HG02610 (cell line): ENCODE results near the gene TMEM178B.
"Not testable (repeated sequence)": the region's sequence is repeated elsewhere in the genome, so short reads cannot be mapped to it uniquely, and the experiment has no call there.

Experiments
- ATAC-seq: cut with Tn5 transposase; IDR thresholded peaks from one replicate; pipeline ENCODE4 v1.9.1; 2021; ENCODE audit warnings: mild to moderate bottlenecking, moderate library complexity; ENCODE audit not compliant: unreplicated experiment

TMEM178B gene

DNA sequence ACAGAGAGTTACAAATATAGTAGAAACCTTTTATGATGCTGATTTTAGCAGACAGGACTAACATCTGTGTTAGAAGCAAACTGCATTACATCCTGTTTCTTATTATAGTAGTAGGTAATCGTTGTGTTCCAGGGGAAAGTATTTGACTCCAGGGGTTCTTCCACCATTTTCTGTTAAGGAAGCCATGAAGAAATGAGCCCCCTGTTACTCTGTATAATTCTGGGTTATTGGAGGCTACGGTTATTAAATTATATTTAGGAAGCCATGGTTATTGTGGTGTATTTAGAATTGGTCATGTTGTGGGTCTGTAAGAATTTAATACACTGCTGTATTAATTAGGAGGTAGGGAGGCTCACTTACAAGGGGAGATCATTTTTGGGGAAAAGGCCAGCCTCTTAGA is 301.6 kb downstream of the TMEM178B start:
- no peak for ATAC-seq

DNA sequence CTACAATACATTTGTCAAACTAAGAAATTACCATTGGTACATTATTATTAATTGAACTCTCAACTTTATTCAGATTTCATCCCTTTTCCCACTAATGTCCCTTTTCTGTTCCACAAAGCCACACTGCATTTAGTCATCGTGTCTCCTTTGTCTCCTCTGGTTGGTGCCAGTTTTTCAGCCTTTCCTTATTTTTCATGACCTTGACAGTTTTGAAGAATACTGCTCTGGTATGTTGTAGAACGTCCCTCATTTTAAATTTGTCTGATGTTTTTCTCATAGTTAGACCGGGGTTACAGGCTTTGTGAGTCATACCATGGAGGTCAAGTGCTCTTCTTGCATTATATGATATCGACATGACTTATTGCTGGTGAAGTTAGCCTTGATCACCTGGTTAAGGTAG is 304.0 kb downstream of the TMEM178B start:
- ATAC-seq = no peak

DNA sequence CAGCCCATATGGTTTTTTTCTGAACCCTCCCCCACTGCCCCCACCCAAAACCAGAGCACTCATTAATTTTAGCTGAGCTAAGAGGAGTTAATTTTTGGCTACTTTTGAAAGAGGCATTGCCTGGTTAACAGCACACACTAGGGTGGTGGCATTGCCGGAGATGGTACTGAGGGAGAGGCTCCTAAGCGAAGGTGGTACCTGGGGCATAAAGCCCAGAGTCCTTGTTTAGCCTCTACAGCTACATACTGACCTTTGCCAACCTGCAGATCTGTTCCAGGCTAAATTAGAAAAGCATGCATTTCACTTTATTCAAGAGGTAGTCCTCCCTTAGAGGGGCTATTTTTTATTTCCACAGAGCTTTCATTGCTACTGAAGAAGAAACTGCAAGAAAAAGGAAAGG is 304.5 kb downstream of the TMEM178B start:
- no peak for ATAC-seq

DNA sequence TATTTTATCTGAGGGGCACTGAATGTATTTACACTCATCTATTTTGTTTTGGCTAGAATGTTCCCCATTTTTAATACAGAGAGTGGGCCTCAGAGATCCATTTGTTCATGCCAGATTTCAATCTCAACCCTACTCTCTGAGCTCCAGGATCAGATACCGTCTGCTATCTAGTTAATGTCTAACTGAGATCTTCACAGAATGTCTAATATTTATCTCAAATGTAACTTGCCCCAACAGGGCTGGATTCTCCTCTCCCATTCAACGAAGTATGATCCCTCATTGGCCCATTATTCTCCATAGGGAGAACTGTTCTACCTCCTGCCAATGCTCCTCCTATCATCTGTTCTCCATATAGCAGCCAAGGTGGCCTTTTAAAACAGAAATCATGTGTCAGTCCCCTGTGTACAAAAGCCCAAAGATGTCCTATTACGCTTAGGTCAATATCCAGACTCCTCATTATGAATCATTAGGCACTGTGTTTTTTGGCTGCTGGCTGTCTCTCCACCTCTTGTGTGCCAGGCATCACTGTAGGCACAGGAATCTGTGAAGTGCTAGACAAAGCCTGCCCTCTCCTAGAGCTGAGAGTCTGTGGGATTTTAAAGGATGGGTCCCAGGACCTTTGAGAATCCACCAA is 308.0 kb downstream of the TMEM178B start:
- no peak for ATAC-seq

DNA sequence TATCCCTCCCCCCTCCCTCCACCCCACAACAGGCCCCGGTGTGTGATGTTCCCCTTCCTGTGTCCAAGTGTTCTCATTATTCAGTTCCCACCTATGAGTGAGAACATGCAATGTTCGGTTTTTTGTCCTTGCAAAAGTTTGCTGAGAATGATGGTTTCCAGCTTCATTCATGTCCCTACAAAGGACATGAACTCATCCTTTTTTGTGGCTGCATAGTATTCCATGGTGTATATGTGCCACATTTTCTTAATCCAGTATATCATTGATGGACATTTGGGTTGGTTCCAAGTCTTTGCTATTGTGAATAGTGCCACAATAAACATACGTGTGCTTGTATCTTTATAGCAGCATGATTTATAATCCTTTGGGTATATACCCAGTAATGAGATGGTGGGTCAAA is 309.5 kb downstream of the TMEM178B start:
- ATAC-seq = not testable (repeated sequence)

DNA sequence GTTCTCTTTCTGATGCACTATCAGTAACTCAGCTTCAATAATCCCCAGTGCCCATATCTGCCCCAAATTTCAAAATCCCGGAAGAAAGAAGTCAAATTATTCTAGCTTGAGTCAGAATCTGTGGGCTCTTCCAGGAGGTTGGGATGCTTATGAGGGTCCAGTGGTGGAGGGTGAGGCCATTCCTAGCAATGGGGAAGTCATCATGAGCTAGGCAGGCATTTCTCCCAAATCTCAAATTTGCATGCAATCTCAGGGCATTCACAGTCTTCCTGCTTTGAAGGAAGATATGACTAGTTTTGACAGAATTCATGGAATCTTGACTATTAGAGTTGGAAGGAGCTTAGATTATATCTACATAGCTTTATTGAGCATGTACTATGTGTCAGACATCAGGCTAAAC is 313.0 kb downstream of the TMEM178B start:
- no peak for ATAC-seq

DNA sequence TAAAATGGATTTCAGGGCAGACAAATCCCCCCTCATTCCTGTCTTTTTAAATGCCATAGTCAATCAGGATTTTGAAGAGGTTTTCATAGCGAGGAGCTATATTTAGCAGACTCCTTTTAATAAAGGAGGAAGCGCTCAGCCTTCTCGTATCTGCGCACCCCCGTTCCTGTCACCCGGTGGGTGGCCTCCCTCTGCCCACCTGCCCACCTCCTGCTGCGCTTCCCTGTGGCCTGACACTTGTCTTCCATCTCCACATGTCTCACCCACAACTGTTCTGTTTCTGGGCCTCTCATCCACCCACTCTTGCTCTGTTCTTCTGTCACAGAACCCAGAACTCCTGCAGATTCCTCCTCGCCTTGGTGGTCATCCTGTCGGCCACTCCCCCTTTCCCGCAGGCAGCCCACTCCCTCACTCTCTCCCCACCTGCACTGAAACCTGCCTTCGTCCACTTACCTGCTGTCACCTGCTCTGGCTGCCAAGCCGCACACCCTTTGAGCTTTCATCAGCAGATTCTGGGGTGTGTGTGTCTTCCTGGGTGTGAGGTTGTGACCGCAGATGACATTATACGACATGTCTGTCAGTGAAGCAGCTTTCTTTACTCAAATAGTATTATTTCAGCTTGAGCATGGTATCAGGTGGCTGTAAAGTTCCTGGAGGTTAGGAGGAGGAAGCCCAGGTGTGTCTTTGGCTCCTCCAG is 313.8 kb downstream of the TMEM178B start:
- ATAC-seq = no peak

DNA sequence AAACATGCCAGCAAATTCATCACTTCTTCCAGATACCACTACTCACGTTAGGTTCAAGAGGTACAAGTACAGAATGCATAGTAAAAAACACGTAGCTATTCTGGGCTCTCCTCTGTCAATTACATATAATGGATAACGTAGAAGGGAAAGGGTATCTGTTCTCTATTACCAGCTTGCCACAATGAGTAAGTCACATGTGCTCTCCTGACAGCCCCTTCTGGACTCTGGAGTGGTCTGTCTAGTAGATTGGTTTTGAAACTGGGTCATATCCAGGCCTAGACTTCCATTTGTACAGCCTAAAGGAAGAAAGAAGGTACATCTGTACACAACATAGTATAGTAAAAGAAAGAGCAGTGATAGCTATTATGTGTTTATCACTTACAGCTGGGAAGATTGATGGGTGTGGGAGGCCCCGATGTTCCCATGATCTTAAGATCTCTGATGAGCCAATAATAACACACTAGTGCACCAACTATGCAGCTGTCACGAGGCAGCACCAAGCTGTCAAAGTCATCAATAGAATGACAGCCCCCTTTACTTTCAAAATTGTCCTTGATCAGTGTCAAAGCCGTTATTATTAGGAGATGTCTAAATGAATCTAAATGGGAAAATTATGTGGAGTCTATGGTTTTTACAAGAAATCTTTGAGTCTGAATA is 315.4 kb downstream of the TMEM178B start:
- ATAC-seq = no peak

DNA sequence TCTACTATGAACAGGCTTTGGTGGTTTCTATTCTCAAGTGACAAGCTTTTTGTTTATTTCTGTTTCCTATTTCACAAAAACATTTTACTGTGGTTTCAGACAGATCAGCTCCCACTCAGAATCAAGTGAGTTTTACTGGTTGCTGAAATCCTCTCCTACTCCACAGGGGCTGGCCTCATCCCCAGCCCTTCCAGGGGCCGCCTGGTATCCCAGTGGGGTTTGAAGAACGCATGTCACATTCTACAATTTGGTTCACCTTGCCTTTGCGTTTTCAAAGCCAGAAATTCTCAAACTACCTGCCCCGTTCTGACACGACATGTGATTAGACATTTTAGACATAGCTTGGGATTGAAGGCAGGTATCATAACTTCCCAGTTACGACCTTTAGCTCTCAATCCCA is 316.5 kb downstream of the TMEM178B start:
- ATAC-seq = no peak

DNA sequence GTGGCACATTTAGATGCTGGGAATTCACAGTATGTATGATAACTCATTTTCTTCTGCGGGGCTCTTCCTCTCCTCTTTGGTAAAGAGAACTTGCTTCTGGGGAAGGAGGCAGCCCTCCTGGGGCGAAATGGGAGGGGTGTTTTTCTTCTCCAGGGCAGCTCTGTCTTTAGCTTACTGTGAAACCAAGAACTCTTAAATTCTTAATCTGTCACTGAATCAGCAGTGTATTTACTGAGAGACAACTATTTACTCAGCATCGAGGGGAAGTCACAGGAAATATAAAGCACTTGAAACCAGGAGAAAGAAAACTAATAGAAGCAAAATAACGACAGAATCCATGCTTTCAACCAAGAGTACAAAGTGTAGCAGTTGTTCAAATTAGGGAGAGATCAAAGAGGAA is 319.2 kb downstream of the TMEM178B start:
- no peak for ATAC-seq

DNA sequence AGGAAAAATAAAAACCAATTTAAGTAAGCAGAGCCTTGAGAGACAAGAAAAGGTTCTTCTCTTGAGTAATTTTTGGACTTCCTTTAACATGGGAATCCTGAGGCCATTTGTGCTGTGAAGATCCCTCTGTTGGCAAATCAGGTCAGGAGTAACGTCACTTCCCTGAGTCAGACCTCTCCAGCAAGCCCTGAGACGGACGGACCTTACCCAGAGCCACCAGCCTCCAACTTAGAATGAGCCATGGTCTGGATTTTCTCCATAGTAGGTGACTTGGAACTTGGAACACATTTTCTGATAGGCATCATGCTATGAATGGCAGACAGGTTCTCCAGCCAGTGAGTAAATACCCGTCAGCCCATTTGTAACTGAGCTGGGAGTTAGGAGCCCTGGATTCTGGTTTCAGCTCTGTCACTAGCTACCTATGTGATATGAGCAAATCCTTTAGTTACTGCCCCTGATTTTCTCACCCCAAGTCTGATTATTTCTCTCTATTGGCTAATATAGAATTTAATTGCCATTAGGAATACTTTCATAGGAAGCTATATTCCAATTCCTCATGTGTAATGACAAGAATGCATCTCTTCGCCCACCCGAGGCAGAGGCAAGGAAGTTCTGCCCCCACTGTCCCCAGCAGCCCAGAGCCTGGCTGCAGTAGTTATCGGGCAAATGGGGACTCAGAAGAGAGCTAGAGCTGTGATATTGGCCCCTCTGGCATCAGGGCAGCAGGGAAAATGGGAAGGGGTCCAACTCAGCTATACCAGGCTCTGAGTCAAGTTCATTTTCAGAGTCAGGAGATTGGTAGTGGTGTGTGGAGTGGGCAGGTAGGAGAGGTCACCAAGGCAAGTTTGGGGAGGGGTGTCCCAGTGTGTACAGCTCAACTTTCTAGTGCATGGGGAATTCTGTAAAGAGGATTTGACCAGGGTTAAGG is 323.6 kb downstream of the TMEM178B start:
- no peak for ATAC-seq

DNA sequence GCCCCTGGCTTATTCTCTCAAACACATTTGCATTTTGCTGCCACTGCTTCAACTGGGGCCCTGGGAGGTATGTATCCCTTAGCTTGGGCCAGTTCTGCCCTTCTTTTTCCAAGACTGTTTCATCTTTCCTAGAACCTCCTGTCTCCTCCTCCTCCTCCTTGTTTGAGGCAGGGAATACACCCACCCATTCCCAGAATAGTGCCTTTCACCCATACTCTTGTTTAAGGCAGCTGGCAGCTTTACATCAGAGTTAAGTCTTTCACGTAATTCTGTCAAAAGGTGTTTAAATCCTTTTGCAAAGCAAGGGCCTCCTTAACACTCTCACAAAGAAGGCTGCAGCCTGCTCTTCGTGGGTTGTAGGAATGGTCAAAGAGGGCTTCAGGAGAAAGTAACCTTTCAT is 326.5 kb downstream of the TMEM178B start:
- ATAC-seq = no peak

DNA sequence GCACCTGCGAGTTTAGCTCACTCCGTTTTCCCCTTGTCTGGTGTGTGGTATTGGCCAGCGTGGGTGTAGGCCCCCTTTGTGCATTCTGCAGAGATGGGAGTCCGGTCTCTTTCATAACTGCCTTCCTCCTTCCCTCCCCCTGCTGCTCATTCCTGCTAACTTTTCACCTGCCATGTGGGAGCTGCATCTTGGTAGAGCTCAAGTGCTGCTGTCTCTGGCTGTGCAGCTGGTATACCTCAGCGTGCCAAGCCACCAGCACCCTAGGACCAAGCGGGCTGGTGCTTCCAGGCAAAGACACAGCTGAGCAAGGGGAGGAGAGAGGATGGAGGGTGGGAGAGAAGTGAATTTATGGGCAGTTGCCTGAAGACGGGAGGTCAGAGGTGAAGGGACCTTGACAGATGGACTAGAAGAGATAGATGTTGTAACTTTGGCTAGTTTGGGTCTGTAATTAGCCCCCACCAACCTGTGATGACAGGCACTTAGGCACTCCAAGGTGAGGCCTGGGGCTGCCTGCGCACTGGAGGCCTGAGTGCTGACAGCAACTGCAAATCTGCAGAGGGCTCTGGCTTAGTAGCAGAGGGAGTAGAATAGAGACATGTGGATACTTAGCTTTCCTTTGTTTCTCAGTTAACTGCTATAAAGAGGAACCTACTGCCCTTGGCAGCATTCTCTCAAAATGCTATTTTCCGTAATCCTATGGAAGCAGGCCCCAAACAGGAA is 328.6 kb downstream of the TMEM178B start:
- no peak for ATAC-seq

DNA sequence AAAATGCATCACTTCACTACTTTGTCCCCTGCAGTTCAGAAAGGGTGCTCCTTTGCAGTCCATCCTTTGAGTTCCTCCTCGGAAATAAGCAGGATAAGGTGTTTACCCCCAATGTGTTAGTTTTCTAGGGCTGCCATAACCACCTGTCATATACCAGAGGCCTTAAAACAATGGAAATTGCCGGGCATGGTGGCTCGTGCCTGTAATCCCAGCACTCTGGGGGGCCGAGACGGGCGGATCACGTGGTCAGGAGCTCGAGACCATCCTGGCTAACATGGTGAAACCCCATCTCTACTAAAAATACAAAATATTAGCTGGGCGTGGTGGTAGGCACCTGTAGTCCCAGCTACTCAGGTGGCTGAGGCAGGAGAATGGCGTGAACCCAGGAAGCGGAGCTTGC is 330.0 kb downstream of the TMEM178B start:
- not testable (repeated sequence) for ATAC-seq

DNA sequence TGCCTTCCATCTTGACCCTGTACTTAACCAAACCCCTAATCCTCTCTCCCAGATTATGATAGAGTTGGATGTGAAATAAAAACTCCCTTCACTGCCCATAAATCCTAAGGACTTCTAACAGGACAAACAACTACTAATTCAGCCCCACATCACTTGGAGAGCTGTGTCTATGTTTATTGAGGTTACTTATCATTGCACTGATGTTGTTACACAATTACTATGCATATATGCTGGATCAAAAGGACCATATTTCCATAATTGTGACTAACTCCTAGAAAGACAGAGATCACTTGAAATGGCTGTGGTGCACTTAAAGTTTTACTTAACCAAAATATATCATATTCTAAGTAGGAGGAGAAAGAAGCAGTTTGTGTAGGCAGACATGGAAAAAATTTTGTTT is 332.5 kb downstream of the TMEM178B start:
- ATAC-seq = no peak

DNA sequence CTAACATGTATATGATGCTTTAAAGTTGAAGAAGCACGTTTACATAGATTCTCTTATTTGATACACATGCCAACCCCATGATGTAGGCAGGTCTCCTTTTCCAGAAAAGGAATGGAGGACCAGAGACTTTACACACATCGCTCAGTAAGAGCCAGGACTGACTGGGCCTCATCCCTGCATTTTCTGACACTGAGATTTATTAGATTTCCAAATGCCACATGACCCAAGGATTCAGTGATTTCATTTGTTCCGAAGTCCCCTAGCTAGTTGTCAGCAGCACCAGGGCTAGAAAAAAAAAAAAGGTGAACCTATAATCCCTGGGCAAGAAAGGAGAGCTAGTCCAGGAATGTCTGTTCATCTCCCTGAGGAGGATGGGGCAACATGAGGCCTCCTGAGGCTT is 334.0 kb downstream of the TMEM178B start:
- ATAC-seq = no peak

DNA sequence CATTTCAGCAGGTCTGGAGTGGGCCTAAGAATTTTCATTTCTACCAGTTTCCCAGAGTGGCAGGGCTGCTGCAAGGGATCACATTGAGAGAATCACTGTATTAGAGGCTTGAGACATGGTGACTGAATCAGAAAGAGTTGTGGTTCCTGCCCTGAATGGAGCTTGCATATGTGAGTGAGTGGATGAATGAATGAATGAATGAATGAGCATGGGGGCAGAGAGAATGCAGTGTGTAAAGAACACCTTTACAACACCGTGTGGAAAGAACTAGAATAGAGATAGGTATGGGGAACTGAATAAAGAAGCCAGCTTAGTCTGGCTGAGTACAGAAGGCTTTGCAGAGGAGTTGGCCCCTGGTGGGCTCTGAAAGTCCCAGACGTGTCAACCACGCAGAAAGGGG is 334.6 kb downstream of the TMEM178B start:
- no peak for ATAC-seq

DNA sequence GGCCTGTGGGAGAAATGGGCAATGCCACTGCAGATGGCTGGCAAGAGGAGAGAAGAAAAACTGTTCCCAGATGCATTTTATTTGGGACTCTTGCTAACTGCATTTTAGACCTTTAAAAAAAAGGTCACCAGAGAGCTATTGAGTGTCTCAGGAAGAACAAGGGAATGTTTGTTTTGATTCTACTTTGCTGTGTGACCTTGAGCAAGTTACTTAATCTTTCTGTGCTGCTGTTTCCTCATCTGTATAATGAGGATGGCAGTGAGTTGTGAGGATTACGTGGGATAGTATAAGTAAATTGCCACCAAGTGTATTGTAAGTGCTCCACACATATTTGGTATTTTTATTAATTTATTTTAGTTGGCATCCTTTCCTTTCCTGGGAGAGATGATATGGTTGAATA is 335.4 kb downstream of the TMEM178B start:
- no peak for ATAC-seq

DNA sequence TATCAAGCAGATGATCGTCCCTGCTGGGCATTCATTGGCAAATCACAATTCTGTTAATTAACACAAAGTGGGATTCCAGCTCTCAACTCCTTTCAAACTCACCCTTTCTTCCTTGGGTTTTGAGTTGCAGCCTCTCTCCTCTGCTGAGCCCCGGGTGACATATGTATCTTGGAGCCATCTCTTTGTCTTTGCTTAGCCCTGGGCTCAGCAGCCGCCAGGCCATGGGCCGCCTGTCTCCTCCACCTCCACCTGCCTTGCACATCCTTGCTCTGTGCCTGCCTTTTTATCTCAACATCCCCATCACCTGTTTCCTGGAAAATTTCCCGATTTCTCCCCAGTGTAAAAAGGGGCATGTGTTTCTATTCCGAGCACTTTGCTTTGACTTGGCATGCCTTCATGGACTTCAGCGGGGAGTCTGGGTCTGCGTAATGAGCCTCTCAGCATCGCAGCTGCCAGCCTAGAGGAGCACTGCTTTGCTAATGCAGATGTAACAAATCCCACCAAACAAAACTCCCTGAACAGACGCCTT is 336.0 kb downstream of the TMEM178B start:
- ATAC-seq = no peak

DNA sequence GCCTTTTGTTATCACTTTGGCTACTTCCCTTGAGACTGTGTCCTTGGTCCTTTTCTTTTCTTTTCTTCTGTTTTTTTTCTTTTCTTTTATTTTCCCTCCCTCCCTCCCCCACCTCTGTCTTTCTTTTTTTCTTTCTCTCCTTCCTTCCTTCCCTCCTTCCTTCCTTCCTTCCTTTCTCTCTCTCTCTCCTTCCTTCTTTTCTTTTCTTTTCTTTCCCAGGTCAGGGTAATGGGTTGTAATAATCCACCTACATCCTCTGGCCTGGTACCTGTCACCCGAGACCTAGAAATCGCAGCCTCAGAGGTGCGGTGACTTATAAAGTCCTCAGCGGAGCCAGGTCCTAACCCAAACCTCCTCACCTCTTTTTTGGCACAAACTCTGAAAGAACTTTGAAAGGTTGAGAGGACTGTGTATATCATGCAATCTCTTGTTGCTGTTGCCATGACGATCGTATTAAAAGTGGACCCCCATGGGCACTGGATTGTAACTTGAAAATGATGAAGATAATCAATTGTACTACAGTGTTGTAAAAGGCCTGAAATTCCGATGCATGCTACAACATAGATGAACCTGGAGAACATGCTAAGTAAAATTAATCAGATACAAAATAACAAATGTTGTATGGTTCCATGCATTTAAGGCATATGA is 336.6 kb downstream of the TMEM178B start:
- no peak for ATAC-seq
